Liver (tissue), 9 donors: ENCODE data around the gene SPECC1. TPM values are rescaled to one million over a fixed set of nuclear protein-coding genes. Genes with fewer than 3 reads are reported as not detected.

Experiments
- DNase-seq: peaks from one replicate; pipeline ENCODE4 v3.0.0-alpha.2; 2017; ENCODE audit warnings: low spot score
- H3K27ac ChIP-seq, 2 donors: one replicate each; pipeline ENCODE4 v1.7.0; 2013; ENCODE audit warnings: inconsistent platforms in 2 of 2, low read length in 2 of 2, control low read depth in 1 of 2, low read depth in 1 of 2, mild to moderate bottlenecking in 1 of 2
- H3K27me3 ChIP-seq, 4 donors: one replicate each; pipeline versions ENCODE4 v1.6.1 to v1.7.0; 2013; ENCODE audit warnings: low read length in 3 of 4, inconsistent platforms in 1 of 4, mild to moderate bottlenecking in 1 of 4, moderate library complexity in 1 of 4; ENCODE audit not compliant: control insufficient read depth in 4 of 4, insufficient read depth in 4 of 4
- H3K36me3 ChIP-seq, 4 donors: one replicate each; pipeline versions ENCODE4 v1.6.1 to v1.7.0; 2013; ENCODE audit warnings: low read length in 3 of 4, mild to moderate bottlenecking in 3 of 4, low read depth in 1 of 4, moderate library complexity in 1 of 4; ENCODE audit not compliant: control insufficient read depth in 4 of 4, insufficient read depth in 3 of 4
- H3K4me1 ChIP-seq, 4 donors: one replicate each; pipeline versions ENCODE4 v1.6.1 to v1.7.0; 2013; ENCODE audit warnings: low read length in 3 of 4, mild to moderate bottlenecking in 3 of 4, moderate library complexity in 1 of 4; ENCODE audit not compliant: control insufficient read depth in 4 of 4, insufficient read depth in 4 of 4
- H3K4me3 ChIP-seq, 3 donors: one replicate each; pipeline versions ENCODE4 v1.6.1 to v1.7.0; 2013; ENCODE audit warnings: low read length in 3 of 3, control low read depth in 1 of 3, low read depth in 1 of 3, mild to moderate bottlenecking in 1 of 3
- H3K9ac ChIP-seq, 2 donors: one replicate each; pipeline ENCODE4 v1.7.0; 2013; ENCODE audit warnings: low read length in 2 of 2, mild to moderate bottlenecking in 2 of 2, moderate library complexity in 2 of 2, control low read depth in 1 of 2, low read depth in 1 of 2
- H3K9me3 ChIP-seq, 4 donors: one replicate each; pipeline versions ENCODE4 v1.6.1 to v1.7.0; 2013; ENCODE audit warnings: low read length in 3 of 4; ENCODE audit not compliant: control insufficient read depth in 4 of 4
- ATF3 ChIP-seq: IDR thresholded peaks from 2 replicates; pipeline ENCODE4 v1.6.1; 2016; ENCODE audit warnings: antibody characterized with exemption
- CTCF ChIP-seq: fragments of 150-350 bp; IDR thresholded peaks from 2 replicates; pipeline ENCODE4 v1.5.1; 2017; ENCODE audit warnings: improper control_type of control experiment, low read depth, low read length; ENCODE audit not compliant: missing input control
- EGR1 ChIP-seq, 2 donors: IDR thresholded peaks; 2 replicates each; pipeline ENCODE4 v1.6.1; 2016 to 2018; ENCODE audit warnings: antibody characterized with exemption in 2 of 2, low read depth in 2 of 2
- FOXA1 ChIP-seq: IDR thresholded peaks from 2 replicates; pipeline ENCODE4 v1.6.1; 2016; ENCODE audit warnings: antibody characterized with exemption
- FOXA2 ChIP-seq: IDR thresholded peaks from 2 replicates; pipeline ENCODE4 v1.6.1; 2016; ENCODE audit warnings: antibody characterized with exemption
- GABPA ChIP-seq, 2 donors: IDR thresholded peaks in 1 of 2; conservative IDR thresholded peaks in 1 of 2; 2 replicates each; pipeline ENCODE4 v1.6.1; 2016; ENCODE audit warnings: antibody characterized with exemption in 2 of 2, mild to moderate bottlenecking in 1 of 2, moderate library complexity in 1 of 2
- HNF4A ChIP-seq, 2 donors: conservative IDR thresholded peaks; 2 replicates each; pipeline ENCODE4 v1.6.1; 2016; ENCODE audit warnings: antibody characterized with exemption in 2 of 2, mild to moderate bottlenecking in 2 of 2
- HNF4G ChIP-seq: IDR thresholded peaks from 2 replicates; pipeline ENCODE4 v1.6.1; 2016; ENCODE audit warnings: antibody characterized with exemption
- JUND ChIP-seq, 2 donors: IDR thresholded peaks; 2 replicates each; pipeline ENCODE4 v1.6.1; 2016; ENCODE audit warnings: antibody characterized with exemption in 2 of 2
- MAX ChIP-seq: IDR thresholded peaks from 2 replicates; pipeline ENCODE4 v1.6.1; 2016; ENCODE audit warnings: antibody characterized with exemption
- NR2F2 ChIP-seq: IDR thresholded peaks from 2 replicates; pipeline ENCODE4 v1.6.1; 2016; ENCODE audit warnings: antibody characterized with exemption
- RAD21 ChIP-seq, 2 donors: IDR thresholded peaks; 2 replicates each; pipeline ENCODE4 v1.6.1; 2016; ENCODE audit warnings: antibody characterized with exemption in 2 of 2, mild to moderate bottlenecking in 2 of 2
- REST ChIP-seq: IDR thresholded peaks from 2 replicates; pipeline ENCODE4 v1.6.1; 2016; ENCODE audit warnings: antibody characterized with exemption, mild to moderate bottlenecking
- RXRA ChIP-seq, 2 donors: IDR thresholded peaks; 2 replicates each; pipeline ENCODE4 v1.6.1; 2017 to 2018; ENCODE audit warnings: antibody characterized with exemption in 2 of 2, mild to moderate bottlenecking in 1 of 2
- SP1 ChIP-seq: IDR thresholded peaks from 2 replicates; pipeline ENCODE4 v1.6.1; 2018; ENCODE audit warnings: antibody characterized with exemption, mild to moderate bottlenecking
- TAF1 ChIP-seq: conservative IDR thresholded peaks from 2 replicates; pipeline ENCODE4 v1.6.1; 2016; ENCODE audit warnings: antibody characterized with exemption, mild to moderate bottlenecking
- YY1 ChIP-seq: IDR thresholded peaks from 2 replicates; pipeline ENCODE4 v1.6.1; 2016; ENCODE audit warnings: antibody characterized with exemption, mild to moderate bottlenecking
- WGBS: extraction: QIAGEN DNeasy Blood & Tissue Kit; methylation state at CpG from one replicate; pipeline ENCODE4 v1.1.7; 2013; 5-methylcytosine and 5-hydroxymethylcytosine counted together
- polyA plus RNA-seq, 2 donors: library from polyadenylated mRNA; stranded (reverse) in 1 of 2; unstranded in 1 of 2; fragments of 200-250 nt in 1 of 2; fragments of >200 nt in 1 of 2; fragmentation: Nextera tagmentation in 1 of 2; extraction: Ambion mirVana in 1 of 2; gene quantifications; one replicate each; pipeline versions ENCODE4 v1.2.1 to v1.2.3, GENCODE V29; 2013 to 2015
- total RNA-seq, 2 donors: library from RNA; depleted of rRNA; stranded (reverse); fragments of >200 nt; gene quantifications; one replicate each; pipeline ENCODE4 v1.2.3, GENCODE V29; 2014
- donor health status: healthy.
- donor health status: healthy.
- donor health status: healthy.
- donor health status: healthy.
- donor health status: healthy.

Gene SPECC1
- total and polyA plus RNA-seq, 4 donors: 0.36 to 70.3 (median 1.8) TPM

GRCh38 chr17:20026960-20027359 lies 17.8 kb downstream of the SPECC1 start:
- no peaks in the 10 kb centered on the region for H3K4me1 ChIP-seq

GRCh38 chr17:20028443-20028842 lies 19.3 kb downstream of the SPECC1 start:
- Histone ChIP-seq H3K36me3 (no peaks in the 10 kb centered on the region), H3K27me3 (peaks cover 0 to 2% (median 0%) of the 10 kb centered on the region in 4 donors), H3K4me3 (no peak overlapping the region), H3K9me3 (no peaks in the 10 kb centered on the region), H3K4me1 (no peaks in the 10 kb centered on the region), H3K9ac (no peak overlapping the region), H3K27ac (no peak overlapping the region)
- 74% methylated on average over 3 of the region's 3 CpGs for WGBS
- no peak for DNase-seq
- TF ChIP-seq HNF4G (no peak), REST (no peak), NR2F2 (no peak), FOXA1 (no peak), RXRA (IDR thresholded peaks at IDR 0.05) (no peak), FOXA2 (no peak), SP1 (no peak), HNF4A (conservative IDR thresholded peaks at IDR 0.05) (no peak), ATF3 (no peak)

More at GRCh38 chr17:20026960-20027359, 17.8 kb downstream of the SPECC1 start:
- Histone ChIP-seq H3K9ac (no peak overlapping the region), H3K9me3 (no peaks in the 10 kb centered on the region), H3K27me3 (peaks cover 0 to 2% (median 0%) of the 10 kb centered on the region in 4 donors), H3K4me3 (no peak overlapping the region), H3K36me3 (no peaks in the 10 kb centered on the region), H3K27ac (no peak overlapping the region)
- DNase-seq: no peak
- TF ChIP-seq RAD21 (IDR thresholded peaks at IDR 0.05): no peak
- TF ChIP-seq YY1: no peak
- TF ChIP-seq NR2F2: no peak
- no peak for TF ChIP-seq REST
- TF ChIP-seq HNF4G: no peak
- TF ChIP-seq FOXA1: no peak
- no peak for TF ChIP-seq HNF4A (conservative IDR thresholded peaks at IDR 0.05)
- TF ChIP-seq EGR1 (IDR thresholded peaks at IDR 0.05; ENCODE audit: low read depth in 2 of 2): no peak
- no peak for TF ChIP-seq MAX
- TF ChIP-seq TAF1: no peak
- TF ChIP-seq JUND (IDR thresholded peaks at IDR 0.05): no peak
- no peak for TF ChIP-seq ATF3
- TF ChIP-seq CTCF: no peak
- TF ChIP-seq GABPA (IDR thresholded peaks at IDR 0.05 in 1 of 2, conservative IDR thresholded peaks at IDR 0.05 in 1 of 2): no peak
